Pancreas (tissue), 10 donors: ENCODE measurements around the gene GLOD4. TPM values are rescaled to one million over a fixed set of nuclear protein-coding genes. Genes with fewer than 3 reads are reported as not detected.

Source experiments
- ATAC-seq, 4 donors: fragments of 200-7000 bp; cut with Tn5 transposase; one replicate each; pipeline versions ENCODE4 v1.8.0 to v1.9.1; 2020; ENCODE audit warnings: mild to moderate bottlenecking in 4 of 4, moderate library complexity in 4 of 4
- DNase-seq, 6 donors: peaks; one replicate each; pipeline ENCODE4 v3.0.0-alpha.2; 2020
- FAIRE-seq: peaks from 2 replicates; lab custom pipeline; 2012; peaks lifted over from hg19 to GRCh38; lab: Jason Lieb, UNC
- H3K27ac ChIP-seq, 4 donors: fragments of 200-600 bp; sonication (generic); 1 replicate in 3 of 4; 2 replicates in 1 of 4; pipeline versions ENCODE4 v1.5.0 to v1.8.0; 2020
- H3K27me3 ChIP-seq, 4 donors: fragments of 200-600 bp; one replicate each; pipeline ENCODE4 v1.8.0; 2021
- H3K36me3 ChIP-seq, 3 donors: fragments of 200-600 bp; sonication (generic) in 1 of 3; one replicate each; pipeline versions ENCODE4 v1.5.0 to v1.8.0; 2020 to 2021
- H3K4me1 ChIP-seq, 3 donors: fragments of 200-600 bp; one replicate each; pipeline ENCODE4 v1.8.0; 2021
- H3K4me3 ChIP-seq, 4 donors: fragments of 200-600 bp; sonication (generic) in 2 of 4; one replicate each; pipeline versions ENCODE4 v1.5.0 to v1.8.0; 2020 to 2021
- H3K9me3 ChIP-seq, 4 donors: fragments of 200-600 bp; one replicate each; pipeline ENCODE4 v1.8.0; 2021
- WGBS, 2 donors: extraction: QIAGEN DNeasy Blood & Tissue Kit; methylation state at CpG; one replicate each; pipeline ENCODE4 v1.1.7; 2013; 5-methylcytosine and 5-hydroxymethylcytosine counted together
- intact Hi-C, 3 donors: fragments of 100-400 bp; cut with DNase I; formaldehyde crosslinking; loops; one replicate each; pipeline versions ENCODE4 v1.11.1 to v1.14.2; 2022
- polyA plus RNA-seq, 2 donors: library from polyadenylated mRNA; stranded (reverse); fragments of 200-250 nt; gene quantifications; one replicate each; pipeline ENCODE4 v1.2.3, GENCODE V29; 2013
- total RNA-seq, 6 donors: library from RNA; stranded (reverse); fragmentation: NEBNext Ultra II Directional in 4 of 6; extraction: Animal tissue kit (Norgen Biotek cat#: 25700) in 4 of 6; gene quantifications; one replicate each; pipeline versions ENCODE4 v1.2.1 to v1.2.4, GENCODE V29; 2021 to 2023
- TF ChIP-seq, protein P1 (sequence below), 4 donors: fragments of 200-600 bp; sonication (generic) in 3 of 4; IDR thresholded peaks; one replicate each; pipeline versions ENCODE4 v1.5.0 to v1.8.0; 2021; ENCODE audit warnings: antibody characterized with exemption in 4 of 4
- donor health status: healthy with polysubstance abuse.
- donor health status: DM: no; HTN: no; CAD: no; lungs with moderate emphysema.
- donor health status: DM: no; HTN: no; CAD: no.
- donor health status: control.
- donor health status: control.
- donor health status: Bipolar disorder and iron deficiency.
- donor health status: DM: yes; HTN: yes; CAD: no.
- donor health status: DM: no; HTN: no; CAD: no.
- donor health status: DM: no; HTN: no; CAD: no.
- donor health status: DM: yes; HTN: yes; CAD: no.

The GLOD4 gene
- total and polyA plus RNA-seq, 8 donors, result 18.7 to 36.8 (median 28.0) TPM

DNA sequence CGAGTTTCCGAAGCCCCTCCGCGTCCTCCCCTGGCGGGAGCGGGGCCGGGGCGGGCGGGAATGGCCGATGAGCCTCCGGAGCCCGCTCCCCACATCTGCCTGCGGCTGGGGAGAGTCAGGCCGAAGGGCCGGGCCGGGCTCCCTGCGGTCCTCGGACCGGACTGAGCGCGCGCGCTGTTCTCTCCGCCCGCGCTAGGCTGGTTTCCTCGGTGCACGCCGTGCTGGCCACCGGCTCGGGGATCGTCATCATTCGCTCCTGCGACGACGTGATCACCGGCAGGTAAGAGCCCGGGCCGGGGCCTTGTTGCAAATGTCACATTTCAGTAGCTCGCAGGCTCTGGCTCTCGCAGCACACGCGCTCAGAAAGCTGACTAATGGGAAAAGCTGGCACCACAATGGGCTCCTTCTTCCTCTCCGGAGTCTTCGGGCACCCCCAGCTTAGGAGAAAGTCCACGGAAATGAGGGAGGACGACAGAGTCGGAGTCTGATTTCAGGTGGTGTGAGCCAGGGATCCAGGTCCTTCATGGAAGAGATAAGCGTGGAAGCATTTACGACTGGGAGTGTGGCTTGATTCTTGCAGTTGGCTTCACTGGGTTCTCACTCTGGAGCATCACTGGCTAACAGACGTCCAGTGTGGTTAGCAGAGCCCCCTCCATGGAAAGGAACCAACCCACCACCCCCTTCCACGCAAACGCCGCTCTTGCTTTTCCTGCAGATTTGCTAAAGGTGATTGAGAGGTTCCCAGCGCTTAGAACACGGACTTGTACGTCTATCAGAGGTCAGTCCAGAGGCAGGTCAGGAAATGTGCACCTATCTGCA lies 49.0 kb downstream of the GLOD4 start:
- Histone ChIP-seq H3K9me3 (no peaks in the 10 kb centered on the region), H3K4me3 (peak overlapping the region; percentile 37 to 90 (median 73)), H3K36me3 (no peaks in the 10 kb centered on the region), H3K27ac (peak overlapping the region; percentile 22 to 80 (median 45)), H3K27me3 (no peaks in the 10 kb centered on the region), H3K4me1 (peaks cover 0 to 13% (median 0%) of the 10 kb centered on the region in 3 donors)
- peak; percentile 51 to 70 (median 63) for ATAC-seq
- intact Hi-C loops, result no loop called here
- WGBS, 2 donors, result 6 to 7% methylated on average over 52 to 57 of the region's 57 CpGs
- FAIRE-seq, result no peak
- TF ChIP-seq, protein P1, sequence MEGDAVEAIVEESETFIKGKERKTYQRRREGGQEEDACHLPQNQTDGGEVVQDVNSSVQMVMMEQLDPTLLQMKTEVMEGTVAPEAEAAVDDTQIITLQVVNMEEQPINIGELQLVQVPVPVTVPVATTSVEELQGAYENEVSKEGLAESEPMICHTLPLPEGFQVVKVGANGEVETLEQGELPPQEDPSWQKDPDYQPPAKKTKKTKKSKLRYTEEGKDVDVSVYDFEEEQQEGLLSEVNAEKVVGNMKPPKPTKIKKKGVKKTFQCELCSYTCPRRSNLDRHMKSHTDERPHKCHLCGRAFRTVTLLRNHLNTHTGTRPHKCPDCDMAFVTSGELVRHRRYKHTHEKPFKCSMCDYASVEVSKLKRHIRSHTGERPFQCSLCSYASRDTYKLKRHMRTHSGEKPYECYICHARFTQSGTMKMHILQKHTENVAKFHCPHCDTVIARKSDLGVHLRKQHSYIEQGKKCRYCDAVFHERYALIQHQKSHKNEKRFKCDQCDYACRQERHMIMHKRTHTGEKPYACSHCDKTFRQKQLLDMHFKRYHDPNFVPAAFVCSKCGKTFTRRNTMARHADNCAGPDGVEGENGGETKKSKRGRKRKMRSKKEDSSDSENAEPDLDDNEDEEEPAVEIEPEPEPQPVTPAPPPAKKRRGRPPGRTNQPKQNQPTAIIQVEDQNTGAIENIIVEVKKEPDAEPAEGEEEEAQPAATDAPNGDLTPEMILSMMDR (IDR thresholded peaks at IDR 0.05), result no peak
- peak; percentile 46 to 87 (median 64) for DNase-seq

DNA sequence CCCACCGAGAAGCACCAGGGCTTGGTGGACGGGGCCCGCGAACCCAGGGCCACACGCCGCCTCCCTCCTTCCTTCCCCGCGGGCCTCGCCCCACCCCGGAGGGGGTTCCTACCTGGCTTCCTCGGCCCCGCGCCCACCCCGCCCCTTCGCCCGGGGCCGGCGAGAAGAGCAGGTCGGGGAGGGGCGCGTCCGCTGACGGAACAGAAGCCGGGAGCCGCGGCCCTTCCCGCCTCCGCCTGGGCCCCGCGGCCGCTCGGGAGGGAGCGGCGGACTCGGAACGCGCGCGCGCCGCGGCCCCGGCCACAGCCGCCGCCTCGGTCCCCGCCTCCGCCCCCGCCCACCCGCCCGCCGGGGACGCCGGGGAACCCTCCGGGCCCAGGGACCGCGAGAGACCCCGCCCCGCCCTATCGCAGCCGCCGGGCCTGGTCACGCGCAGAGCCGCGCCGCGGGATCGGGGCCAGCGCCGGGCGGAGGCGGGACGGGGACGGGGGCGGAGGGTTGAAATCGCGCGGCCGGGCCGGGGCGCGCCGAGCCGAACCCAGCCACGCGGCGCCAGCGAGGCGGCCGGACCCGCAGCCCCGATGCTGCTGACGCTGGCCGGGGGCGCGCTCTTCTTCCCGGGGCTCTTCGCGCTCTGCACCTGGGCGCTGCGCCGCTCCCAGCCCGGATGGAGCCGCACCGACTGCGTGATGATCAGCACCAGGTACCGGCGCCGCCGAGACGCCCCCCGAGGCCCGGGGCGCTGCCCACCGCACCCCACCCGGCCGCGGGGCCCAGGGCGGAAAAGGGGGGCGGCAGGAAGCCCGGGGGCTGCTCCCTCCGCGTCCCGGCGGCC lies 49.8 kb downstream of the GLOD4 start, which contains the start of gene TLCD3A:
Gene TLCD3A (plus strand): TSS at position 530 of the 835 bp plus-strand sequence. CDS start 52 bp downstream, at position 582.
- TF ChIP-seq, protein P1 (IDR thresholded peaks at IDR 0.05), result no peak
- Histone ChIP-seq H3K4me3 (peak within 1 kb of the TSS; percentile 72 to 92 (median 82)), H3K9me3 (no peaks in the 10 kb centered on the region), H3K27me3 (no peaks in the 10 kb centered on the region), H3K27ac (peak within 1 kb of the TSS; percentile 55 to 80 (median 60)), H3K36me3 (no peaks in the 10 kb centered on the region), H3K4me1 (peaks cover 0 to 13% (median 0%) of the 10 kb centered on the region in 3 donors)
- intact Hi-C loops, result no loop called here
- ATAC-seq (peak; percentile 80 to 87 (median 84)), FAIRE-seq (no peak), DNase-seq (peak; percentile 75 to 91 (median 83))
- WGBS, 2 donors, result 0% methylated on average over 33 to 126 of the region's 126 CpGs

DNA sequence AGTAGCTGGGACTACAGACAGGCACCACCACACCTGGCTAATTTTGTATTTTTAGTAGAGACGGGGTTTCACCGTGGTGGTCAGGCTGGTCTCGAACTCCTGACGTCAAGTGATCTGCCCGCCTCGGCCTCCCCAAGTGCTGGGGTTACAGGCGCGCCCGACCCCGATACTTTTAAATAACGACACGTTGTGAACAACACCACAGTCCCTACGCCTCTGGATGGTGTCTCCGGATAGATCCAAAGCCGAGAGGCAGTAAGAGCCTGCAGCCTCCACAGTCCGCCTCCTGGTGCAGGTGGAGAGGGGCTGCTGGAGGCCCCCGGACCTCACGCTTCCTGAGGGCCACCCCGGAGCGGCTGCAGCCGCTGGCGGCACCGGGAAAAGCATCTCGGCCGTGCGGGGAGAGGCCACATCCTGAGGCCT lies 50.4 kb downstream of the GLOD4 start:
- TF ChIP-seq, protein P1 (IDR thresholded peaks at IDR 0.05), result no peak
- peaks cover 0 to 13% (median 0%) of the 10 kb centered on the region in 3 donors for H3K4me1 ChIP-seq
- intact Hi-C loops, result no loop called here
- ATAC-seq (peak in 2 of 4 donors; percentile 31 to 33), FAIRE-seq (no peak), DNase-seq (peak in 1 of 6 donors; percentile 26)
- H3K36me3 ChIP-seq, result no peaks in the 10 kb centered on the region
- peak overlapping the region; percentile 55 to 66 (median 60) for H3K27ac ChIP-seq
- 6% methylated on average over 26 of the region's 26 CpGs for WGBS, 2 donors
- H3K27me3 ChIP-seq, result no peaks in the 10 kb centered on the region
- H3K4me3 ChIP-seq, result peak overlapping the region; percentile 72 to 92 (median 82)
- H3K9me3 ChIP-seq, result no peaks in the 10 kb centered on the region

DNA sequence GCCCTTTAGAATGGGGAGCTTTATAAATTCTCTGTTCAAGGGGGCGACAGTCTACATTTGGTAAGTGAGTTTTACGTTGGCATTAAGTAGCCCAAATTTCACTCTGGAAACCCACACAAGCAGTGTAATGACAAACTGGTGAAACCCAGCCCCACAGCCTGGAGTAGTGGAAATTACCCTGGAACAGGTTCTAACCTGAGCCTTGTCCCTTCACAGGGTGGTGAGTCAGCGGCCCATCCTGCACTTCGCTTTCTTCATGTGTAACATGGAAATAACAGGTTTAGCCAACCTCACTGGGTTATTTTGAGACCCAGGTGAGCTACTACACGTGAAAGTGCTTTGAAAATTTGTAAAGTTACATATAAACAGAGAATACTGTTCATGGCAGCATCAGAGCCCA lies 53.2 kb downstream of the GLOD4 start:
- Histone ChIP-seq H3K4me3 (no peak overlapping the region), H3K36me3 (no peaks in the 10 kb centered on the region), H3K27me3 (no peaks in the 10 kb centered on the region), H3K9me3 (no peaks in the 10 kb centered on the region), H3K4me1 (peaks cover 0 to 19% (median 0%) of the 10 kb centered on the region in 3 donors), H3K27ac (no peak overlapping the region)
- DNase-seq (no peak), FAIRE-seq (no peak), ATAC-seq (no peak)
- intact Hi-C loops, result no loop called here
- WGBS, 2 donors, result 82 to 95% methylated on average over 5 of the region's 5 CpGs
- TF ChIP-seq, protein P1 (IDR thresholded peaks at IDR 0.05), result no peak
